ENCODE results near the gene DLG5.

GRCh38 chr10:77771851-77772250 is 154.7 kb downstream of the DLG5 start:
- TF ChIP-seq CTCF (conservative IDR thresholded peaks at IDR 0.05) (no peak), ZFX (IDR thresholded peaks at IDR 0.05) (no peak)
